Parathyroid adenoma (tissue), 2 donors: ENCODE data around the gene DDX10.

Source experiments
- H2AFZ ChIP-seq: fragments of 300-600 bp; sonication (generic); one replicate; pipeline ENCODE4 v1.7.0; 2017; ENCODE audit warnings: antibody characterized with exemption, mild to moderate bottlenecking
- H3K27ac ChIP-seq: fragments of 300-600 bp; sonication (generic); one replicate; pipeline ENCODE4 v1.7.0; 2017
- H3K27me3 ChIP-seq: fragments of 300-600 bp; sonication (generic); one replicate; pipeline ENCODE4 v1.7.0; 2017; ENCODE audit warnings: low read length; ENCODE audit not compliant: control insufficient read depth, insufficient read depth
- H3K36me3 ChIP-seq: fragments of 300-600 bp; sonication (generic); one replicate; pipeline ENCODE4 v1.7.0; 2017; ENCODE audit warnings: low read length; ENCODE audit not compliant: control insufficient read depth, insufficient read depth
- H3K4me1 ChIP-seq: fragments of 300-600 bp; sonication (generic); one replicate; pipeline ENCODE4 v1.7.0; 2017; ENCODE audit warnings: control low read depth
- H3K4me2 ChIP-seq: fragments of 300-600 bp; sonication (generic); one replicate; pipeline ENCODE4 v1.7.0; 2017; ENCODE audit warnings: low read length
- H3K4me3 ChIP-seq: fragments of 300-600 bp; sonication (generic); one replicate; pipeline ENCODE4 v1.7.0; 2017; ENCODE audit warnings: low read depth, low read length
- H3K79me2 ChIP-seq: fragments of 300-600 bp; sonication (generic); one replicate; pipeline ENCODE4 v1.7.0; 2017; ENCODE audit warnings: control low read depth
- H3K9ac ChIP-seq: fragments of 300-600 bp; sonication (generic); one replicate; pipeline ENCODE4 v1.7.0; 2017; ENCODE audit warnings: mild to moderate bottlenecking
- H3K9me3 ChIP-seq: fragments of 300-600 bp; sonication (generic); one replicate; pipeline ENCODE4 v1.7.0; 2017; ENCODE audit warnings: low read length; ENCODE audit not compliant: control insufficient read depth
- CTCF ChIP-seq: fragments of 300-600 bp; sonication (generic); IDR thresholded peaks from one replicate; pipeline ENCODE4 v1.7.0; 2017; ENCODE audit warnings: antibody characterized with exemption, mild to moderate bottlenecking
- donor health status: primary hyperparathyroidism.

Gene DDX10

GRCh38 chr11:108672113-108672512, 7.2 kb downstream of the DDX10 start:
- Histone ChIP-seq H3K4me3 (no peak overlapping the region), H2AFZ (no peak overlapping the region), H3K4me2 (no peak overlapping the region), H3K79me2 (no peaks in the 10 kb centered on the region), H3K9me3 (no peaks in the 10 kb centered on the region), H3K36me3 (no peaks in the 10 kb centered on the region), H3K27ac (no peak overlapping the region), H3K9ac (no peak overlapping the region), H3K4me1 (no peaks in the 10 kb centered on the region), H3K27me3 (no peaks in the 10 kb centered on the region)
- no peak for TF ChIP-seq CTCF

GRCh38 chr11:108672786-108673185, 7.9 kb downstream of the DDX10 start:
- TF ChIP-seq CTCF, result no peak
- Histone ChIP-seq H3K9me3 (no peaks in the 10 kb centered on the region), H3K9ac (no peak overlapping the region), H3K4me1 (no peaks in the 10 kb centered on the region), H3K79me2 (no peaks in the 10 kb centered on the region), H3K27me3 (no peaks in the 10 kb centered on the region), H3K4me3 (no peak overlapping the region), H3K4me2 (no peak overlapping the region), H3K36me3 (no peaks in the 10 kb centered on the region), H2AFZ (no peak overlapping the region), H3K27ac (no peak overlapping the region)

- H3K4me3 ChIP-seq, result no peak overlapping the region
- H3K27ac ChIP-seq, result no peak overlapping the region
- H3K4me2 ChIP-seq, result no peak overlapping the region
- TF ChIP-seq CTCF, result no peak
- H3K27me3 ChIP-seq, result no peaks in the 10 kb centered on the region
- no peaks in the 10 kb centered on the region for H3K9me3 ChIP-seq
- H2AFZ ChIP-seq, result no peak overlapping the region
- H3K9ac ChIP-seq, result no peak overlapping the region
- no peaks in the 10 kb centered on the region for H3K4me1 ChIP-seq
- no peaks in the 10 kb centered on the region for H3K36me3 ChIP-seq
- no peaks in the 10 kb centered on the region for H3K79me2 ChIP-seq
Observed at GRCh38 chr11:108679045-108679444, 14.2 kb downstream of the DDX10 start.

- Histone ChIP-seq H3K9ac (no peak overlapping the region), H3K4me2 (no peak overlapping the region), H3K27ac (no peak overlapping the region), H3K4me1 (no peaks in the 10 kb centered on the region), H3K4me3 (no peak overlapping the region), H3K36me3 (no peaks in the 10 kb centered on the region), H2AFZ (no peak overlapping the region), H3K9me3 (no peaks in the 10 kb centered on the region), H3K79me2 (no peaks in the 10 kb centered on the region), H3K27me3 (no peaks in the 10 kb centered on the region)
- TF ChIP-seq CTCF, result no peak
Observed at GRCh38 chr11:108680271-108680670, 15.4 kb downstream of the DDX10 start.

- no peak overlapping the region for H3K9ac ChIP-seq
- no peaks in the 10 kb centered on the region for H3K27me3 ChIP-seq
- H3K4me1 ChIP-seq, result no peaks in the 10 kb centered on the region
- no peak for TF ChIP-seq CTCF
- H3K79me2 ChIP-seq, result no peaks in the 10 kb centered on the region
- H2AFZ ChIP-seq, result no peak overlapping the region
- H3K36me3 ChIP-seq, result no peaks in the 10 kb centered on the region
- H3K27ac ChIP-seq, result no peak overlapping the region
- no peak overlapping the region for H3K4me2 ChIP-seq
- H3K4me3 ChIP-seq, result no peak overlapping the region
- no peaks in the 10 kb centered on the region for H3K9me3 ChIP-seq
Observed at GRCh38 chr11:108685419-108686130, 20.7 kb downstream of the DDX10 start.
